ENCODE results near the gene WNT9A. TPM values are rescaled to one million over a fixed set of nuclear protein-coding genes. Genes with fewer than 3 reads are reported as not detected.
A peak's percentile ranks its signal among the peaks of the same experiment; 100 is the strongest.
"Not testable (repeated sequence)": the region's sequence is repeated elsewhere in the genome, so short reads cannot be mapped to it uniquely, and the experiment has no call there.

WNT9A gene
- total and polyA plus RNA-seq, 12 donors = 0.18 to 2.9 (median 1.0) TPM

GRCh38 chr1:227987181-227987580, 39.4 kb upstream of the WNT9A start:
- H3K4me3 ChIP-seq = no peak overlapping the region
- H3K4me1 ChIP-seq (replicated peaks in 1 of 2) = no peaks in the 10 kb centered on the region
- H3K27ac ChIP-seq = no peak overlapping the region
- intact Hi-C loops (cut with DNase I) = no loop called here
- no peak for DNase-seq
- peaks cover 5% of the 10 kb centered on the region for H3K27me3 ChIP-seq
- WGBS, 4 donors = 85 to 94% (median 91%) methylated on average over 2 of the region's 2 CpGs
- H3K9me3 ChIP-seq (replicated peaks in 1 of 3) = peaks cover 0 to 3% (median 0%) of the 10 kb centered on the region in 3 donors
- no peak for TF ChIP-seq CTCF (IDR thresholded peaks at IDR 0.05)
- no peaks in the 10 kb centered on the region for H3K36me3 ChIP-seq (replicated peaks in 1 of 2)

- intact Hi-C loops (cut with DNase I); H3K4me1 ChIP-seq (replicated peaks in 1 of 2); DNase-seq; H3K4me3 ChIP-seq; H3K9me3 ChIP-seq (replicated peaks in 1 of 3); H3K27me3 ChIP-seq; H3K27ac ChIP-seq; H3K36me3 ChIP-seq (replicated peaks in 1 of 2): not testable (repeated sequence)
- 80 to 87% (median 85%) methylated on average over 11 to 18 of the region's 21 CpGs; no CpG with 5 or more reads in 1 of the 4 donors for WGBS, 4 donors
Observed at GRCh38 chr1:227975583-227976283, 28.0 kb upstream of the WNT9A start.

GRCh38 chr1:227973724-227974288, 26.1 kb upstream of the WNT9A start:
- DNase-seq; H3K4me3 ChIP-seq; H3K4me1 ChIP-seq (replicated peaks in 1 of 2); H3K9me3 ChIP-seq (replicated peaks in 1 of 3); intact Hi-C loops (cut with DNase I); H3K27ac ChIP-seq; H3K36me3 ChIP-seq (replicated peaks in 1 of 2); H3K27me3 ChIP-seq: not testable (repeated sequence)
- 89 to 93% (median 91%) methylated on average over 10 to 31 of the region's 32 CpGs for WGBS, 4 donors

GRCh38 chr1:227972843-227973374, 25.2 kb upstream of the WNT9A start:
- H3K36me3 ChIP-seq (replicated peaks in 1 of 2); H3K4me3 ChIP-seq; H3K27me3 ChIP-seq; H3K4me1 ChIP-seq (replicated peaks in 1 of 2); intact Hi-C loops (cut with DNase I); H3K27ac ChIP-seq; H3K9me3 ChIP-seq (replicated peaks in 1 of 3): not testable (repeated sequence)
- peak; percentile 54 to 81 (median 73) for DNase-seq
- WGBS, 4 donors = 63 to 93% (median 68%) methylated on average over 6 to 22 of the region's 22 CpGs

- H3K27ac ChIP-seq; DNase-seq; H3K9me3 ChIP-seq (replicated peaks in 1 of 3); H3K27me3 ChIP-seq; intact Hi-C loops (cut with DNase I); H3K4me1 ChIP-seq (replicated peaks in 1 of 2); H3K4me3 ChIP-seq; H3K36me3 ChIP-seq (replicated peaks in 1 of 2): not testable (repeated sequence)
- 85 to 96% (median 92%) methylated on average over 4 to 15 of the region's 19 CpGs for WGBS, 4 donors
Observed at GRCh38 chr1:227972283-227972679, 24.5 kb upstream of the WNT9A start.

- H3K4me1 ChIP-seq (replicated peaks in 1 of 2); H3K27me3 ChIP-seq; intact Hi-C loops (cut with DNase I); H3K4me3 ChIP-seq; H3K36me3 ChIP-seq (replicated peaks in 1 of 2); H3K27ac ChIP-seq; H3K9me3 ChIP-seq (replicated peaks in 1 of 3): not testable (repeated sequence)
- whole genome bisulfite sequencing, 4 donors = 77 to 94% (median 86%) methylated on average over 9 to 23 of the region's 27 CpGs
- DNase-seq = peak in 1 of 7 donors; percentile 40
Observed at GRCh38 chr1:227971643-227972282, 24.0 kb upstream of the WNT9A start.

- WGBS, 4 donors = 95 to 98% (median 96%) methylated on average over 4 to 12 of the region's 17 CpGs; no CpG with 5 or more reads in 1 of the 4 donors
- H3K27ac ChIP-seq; H3K4me1 ChIP-seq (replicated peaks in 1 of 2); H3K36me3 ChIP-seq (replicated peaks in 1 of 2); H3K4me3 ChIP-seq; H3K9me3 ChIP-seq (replicated peaks in 1 of 3); H3K27me3 ChIP-seq; intact Hi-C loops (cut with DNase I): not testable (repeated sequence)
- peak in 1 of 7 donors; percentile 11 for DNase-seq
Observed at GRCh38 chr1:227971216-227971615, 23.5 kb upstream of the WNT9A start.

GRCh38 chr1:227970076-227970995, 22.6 kb upstream of the WNT9A start:
- H3K9me3 ChIP-seq (replicated peaks in 1 of 3); H3K36me3 ChIP-seq (replicated peaks in 1 of 2); H3K27ac ChIP-seq; intact Hi-C loops (cut with DNase I); H3K4me3 ChIP-seq; H3K27me3 ChIP-seq; H3K4me1 ChIP-seq (replicated peaks in 1 of 2): not testable (repeated sequence)
- 82 to 90% (median 88%) methylated on average over 20 to 36 of the region's 36 CpGs for WGBS, 4 donors
- DNase-seq = peak in 1 of 7 donors; percentile 3

GRCh38 chr1:227967815-227968214, 20.1 kb upstream of the WNT9A start:
- intact Hi-C loops (cut with DNase I); H3K4me1 ChIP-seq (replicated peaks in 1 of 2); DNase-seq; H3K36me3 ChIP-seq (replicated peaks in 1 of 2); H3K27ac ChIP-seq; H3K9me3 ChIP-seq (replicated peaks in 1 of 3); H3K27me3 ChIP-seq; H3K4me3 ChIP-seq: not testable (repeated sequence)
- 80 to 100% (median 86%) methylated on average over 2 to 5 of the region's 5 CpGs for WGBS, 4 donors
